ENCODE results near the gene TNNT1.
"Not testable (repeated sequence)": the region's sequence is repeated elsewhere in the genome, so short reads cannot be mapped to it uniquely, and the experiment has no call there.

TNNT1 gene

GRCh38 chr19:55166530-55167268, 17.7 kb upstream of the TNNT1 start, which contains the start of gene DNAAF3:
TSS of gene DNAAF3 (minus strand) at chr19:55166613. CDS start at chr19:55166413, 200 bp downstream.
- peak; percentile 95 for DNase-seq

DNA sequence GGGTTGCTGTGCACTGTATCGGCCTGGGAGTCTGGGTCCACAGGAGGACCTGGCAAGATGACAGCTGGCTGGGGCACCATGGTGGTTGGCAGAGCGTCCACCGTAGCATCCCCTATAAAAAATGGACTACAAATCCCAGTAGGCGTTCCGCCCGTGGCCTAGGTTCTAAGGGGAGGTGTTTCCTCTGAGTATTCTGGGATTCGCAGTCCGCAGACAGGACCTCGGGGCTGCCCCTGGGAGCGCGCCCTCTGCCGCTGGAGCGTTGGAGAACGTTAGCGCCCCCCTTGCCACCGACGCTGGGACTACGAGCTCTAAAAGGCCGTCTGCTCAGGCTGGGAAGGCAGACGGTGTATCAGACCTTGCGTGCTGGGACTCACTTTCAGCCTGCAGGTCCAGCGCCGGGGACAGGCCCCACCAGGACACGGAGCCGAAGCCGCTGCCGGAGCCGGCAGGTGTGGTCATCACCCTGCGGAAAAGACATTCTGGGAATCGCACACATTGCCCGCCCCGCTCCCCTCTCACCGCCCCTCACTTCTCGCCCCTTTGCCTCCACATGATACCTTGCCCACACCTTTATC, 17.0 kb upstream of the TNNT1 start:
- no peak for DNase-seq

DNA sequence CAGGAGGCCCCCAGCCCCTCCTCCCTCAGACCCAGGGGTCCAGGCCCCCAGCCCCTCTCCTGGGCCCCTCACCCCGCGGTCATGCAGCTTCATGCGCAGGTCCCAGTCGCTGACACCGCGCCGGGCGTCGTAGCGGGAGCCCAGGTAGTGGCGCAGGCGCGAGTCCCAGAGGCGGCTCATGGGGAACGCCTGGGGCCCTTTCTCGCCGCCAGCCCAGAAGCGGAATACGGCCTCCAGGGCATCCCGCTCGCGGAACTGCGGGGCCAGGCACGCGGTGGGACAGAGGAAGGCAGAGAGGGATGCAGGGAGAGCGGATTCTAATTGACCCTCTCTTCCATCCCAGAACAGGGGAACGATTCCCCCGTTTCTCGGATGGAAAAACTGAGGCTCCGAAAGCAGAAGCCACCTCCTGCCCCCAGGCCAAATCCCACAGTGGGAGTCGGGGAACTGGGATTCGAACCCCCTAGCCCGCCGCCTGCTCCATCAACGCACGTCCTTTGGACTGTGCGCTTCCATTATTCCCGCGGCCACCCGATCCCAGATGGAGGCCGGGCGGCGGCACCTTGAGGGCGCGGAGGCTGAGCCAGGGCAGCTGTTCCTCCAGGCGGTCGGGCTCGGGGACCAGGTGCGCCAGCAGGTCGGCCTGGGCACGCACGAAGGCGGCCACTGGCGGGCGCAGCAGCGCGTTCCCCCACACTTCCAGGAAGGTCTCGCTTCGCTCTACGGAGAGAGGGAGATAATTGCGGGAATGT, 12.7 kb upstream of the TNNT1 start:
- no peak for DNase-seq

DNA sequence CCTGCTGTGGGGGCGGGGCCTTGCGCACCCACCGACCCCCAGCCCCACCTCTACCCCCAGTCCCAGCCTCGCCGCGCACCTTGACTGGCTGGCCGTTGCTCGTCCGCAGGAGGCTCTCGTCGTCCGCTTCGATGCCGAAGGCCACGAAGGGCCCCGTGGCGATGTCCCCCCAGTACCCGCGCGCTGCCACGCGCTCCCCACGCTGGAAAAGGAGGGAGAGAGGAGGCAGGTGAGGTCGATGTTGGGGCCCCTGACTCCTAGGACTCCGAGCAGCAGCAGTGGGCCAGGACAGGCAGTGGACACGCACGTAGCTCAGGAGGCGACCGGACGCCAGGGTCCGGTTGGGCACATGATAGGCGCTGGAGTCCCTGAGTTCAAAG, 12.0 kb upstream of the TNNT1 start:
- DNase-seq, result no peak

DNA sequence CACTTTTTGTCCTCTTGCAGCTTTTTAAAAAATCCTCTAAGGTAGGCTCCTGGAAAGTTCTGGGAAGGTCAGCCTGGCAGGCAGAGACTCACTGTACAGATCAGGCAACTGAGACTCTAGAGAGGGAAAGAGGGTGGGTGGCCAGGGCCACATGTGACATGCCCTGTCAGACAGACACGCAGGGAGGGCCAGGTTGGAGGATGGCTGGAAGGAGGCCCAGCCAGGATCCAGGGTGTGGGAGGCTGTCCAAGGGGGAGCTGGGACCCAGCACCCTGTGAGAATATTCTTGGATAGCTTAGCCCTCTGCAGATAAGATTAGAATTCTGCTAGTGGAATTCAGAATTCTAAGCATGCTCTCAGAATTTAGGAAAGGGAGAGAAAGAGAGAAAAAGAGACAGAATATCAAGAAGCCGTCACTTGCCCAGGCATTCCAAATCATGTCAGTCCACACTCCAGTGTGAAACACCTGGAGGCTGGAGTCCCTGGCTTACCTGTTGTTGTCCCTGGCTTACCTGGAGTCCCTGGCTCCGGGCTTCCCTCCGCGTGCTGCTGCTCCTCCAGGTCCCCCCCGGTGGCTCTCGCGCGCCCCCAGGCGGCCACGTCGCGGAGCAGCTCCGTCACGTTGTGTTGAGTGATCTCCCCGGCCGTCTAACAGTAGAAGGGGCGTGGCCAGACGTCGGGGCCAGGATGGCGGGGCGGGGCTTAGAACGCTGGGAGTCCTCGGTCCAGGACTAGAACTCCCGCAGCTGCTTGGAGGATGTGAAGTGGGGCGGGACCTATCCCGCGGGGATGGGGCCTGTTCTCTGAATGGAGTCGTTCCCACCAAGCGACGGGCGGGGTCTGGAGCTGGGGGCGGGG, 11.4 kb upstream of the TNNT1 start:
- DNase-seq, result peak; percentile 40

DNA sequence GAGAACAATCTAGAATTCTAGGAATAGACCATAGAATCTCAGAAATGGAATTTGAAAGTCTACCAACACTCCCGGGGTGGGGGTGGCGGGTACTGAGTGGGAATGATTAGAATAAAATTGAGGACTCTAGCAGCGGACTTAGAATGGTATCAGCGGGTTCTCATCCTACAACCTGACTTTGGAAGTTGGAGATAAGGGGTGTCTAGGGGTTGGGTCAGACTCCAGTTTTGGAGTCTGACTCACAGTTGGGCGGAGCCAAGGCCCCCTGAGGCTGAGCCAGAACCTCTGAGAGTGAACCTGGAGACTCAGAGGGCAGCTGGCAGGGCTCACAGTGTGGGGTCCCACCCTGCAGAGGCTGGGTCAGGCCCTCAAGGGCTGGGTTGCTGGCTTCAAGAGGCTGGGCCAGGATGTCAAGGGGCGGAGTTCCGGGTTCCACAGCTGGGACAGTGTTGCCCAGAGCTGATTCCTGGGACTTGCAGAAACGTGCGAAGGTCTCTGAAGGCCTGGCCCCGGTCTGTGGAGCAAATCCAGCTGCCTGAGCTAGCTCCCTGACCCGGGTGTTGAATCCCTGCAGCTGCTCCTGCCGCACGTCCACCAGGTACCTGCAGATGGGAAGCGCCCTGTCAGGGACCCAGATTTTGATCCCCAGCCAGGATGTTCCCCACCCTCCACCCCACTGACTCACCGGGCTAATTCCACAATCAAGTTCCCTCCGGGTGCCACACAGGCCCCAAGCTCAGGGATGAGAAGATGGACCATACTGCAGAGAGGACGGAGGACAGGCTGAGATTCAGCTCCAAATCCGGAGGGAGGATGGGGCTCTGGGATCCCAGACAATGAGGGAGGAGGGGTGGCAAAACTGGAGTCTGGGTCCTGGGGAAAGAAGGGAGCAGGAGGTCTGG, 10.1 kb upstream of the TNNT1 start:
- no peak for DNase-seq

DNA sequence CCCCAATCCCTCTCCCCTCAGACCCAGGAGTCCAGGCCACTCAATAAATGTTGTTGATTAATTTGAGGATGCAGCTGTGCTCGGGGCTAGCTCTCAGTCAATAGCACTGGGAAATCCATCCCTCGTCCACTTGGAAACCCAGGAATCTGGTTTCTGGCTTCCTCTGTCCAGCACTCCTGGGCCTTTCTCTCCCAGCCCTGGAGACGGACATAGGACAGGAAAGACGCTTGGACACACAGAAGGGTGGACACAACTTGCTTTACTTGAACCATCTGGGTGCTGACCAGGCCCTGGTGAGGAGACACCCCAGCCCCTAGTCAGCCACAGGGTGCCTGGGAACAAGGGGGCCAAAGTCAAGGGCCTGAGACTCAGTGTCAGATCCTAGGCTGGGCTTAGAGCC, 9.4 kb upstream of the TNNT1 start:
- no peak for DNase-seq

- DNase-seq, result no peak
These were observed 8.3 kb upstream of the TNNT1 start, which contains the start of gene TNNI3 for GRCh38 chr19:55157064-55157908. TSS of gene TNNI3 (minus strand) at chr19:55157732. CDS start at chr19:55157589, 143 bp downstream.

- DNase-seq, result no peak
These were observed 7.4 kb upstream of the TNNT1 start for GRCh38 chr19:55156202-55157063.

- DNase-seq, result not testable (repeated sequence)
These were observed 6.8 kb upstream of the TNNT1 start for GRCh38 chr19:55155784-55156183.

- no peak for DNase-seq
These were observed 4.8 kb upstream of the TNNT1 start for GRCh38 chr19:55153652-55154264.

GRCh38 chr19:55152017-55152416, 3.0 kb upstream of the TNNT1 start:
- DNase-seq, result no peak

GRCh38 chr19:55147545-55148251, 1.3 kb downstream of the TNNT1 start:
- no peak for DNase-seq

DNA sequence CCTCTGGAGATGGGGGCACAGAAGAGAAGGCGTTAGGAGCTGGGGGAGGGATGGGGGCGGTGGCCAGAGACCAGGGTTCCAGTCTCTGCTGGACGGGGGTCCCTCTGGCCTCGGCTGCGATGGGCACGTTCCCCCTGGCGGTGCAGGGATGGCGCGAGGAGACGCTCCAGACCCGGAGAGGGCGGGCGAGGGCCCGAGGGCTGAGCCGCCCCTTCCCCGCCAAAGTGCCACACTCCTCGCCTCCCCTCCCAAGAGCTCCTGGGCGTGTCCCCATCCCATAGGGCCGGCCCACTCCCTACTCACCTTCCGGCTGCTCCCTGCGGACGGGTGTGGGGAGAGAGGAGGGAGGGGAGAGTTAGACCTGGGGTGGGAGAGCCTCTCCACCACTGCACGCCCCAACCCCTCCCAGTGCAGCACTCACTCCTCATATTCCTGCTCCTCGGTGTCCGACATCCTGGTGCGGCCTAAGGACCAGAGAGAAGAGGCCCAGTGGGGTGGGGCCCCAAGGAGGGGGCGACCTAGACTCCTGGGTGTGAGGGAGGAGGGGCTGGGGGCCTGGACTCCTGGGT, 2.2 kb downstream of the TNNT1 start:
- DNase-seq, result no peak

- no peak for DNase-seq
These were observed 2.8 kb downstream of the TNNT1 start for GRCh38 chr19:55146078-55146704.

- DNase-seq, result no peak
These were observed 3.8 kb downstream of the TNNT1 start for GRCh38 chr19:55145232-55145631.

GRCh38 chr19:55141696-55142095, 7.3 kb downstream of the TNNT1 start:
- DNase-seq, result no peak

DNA sequence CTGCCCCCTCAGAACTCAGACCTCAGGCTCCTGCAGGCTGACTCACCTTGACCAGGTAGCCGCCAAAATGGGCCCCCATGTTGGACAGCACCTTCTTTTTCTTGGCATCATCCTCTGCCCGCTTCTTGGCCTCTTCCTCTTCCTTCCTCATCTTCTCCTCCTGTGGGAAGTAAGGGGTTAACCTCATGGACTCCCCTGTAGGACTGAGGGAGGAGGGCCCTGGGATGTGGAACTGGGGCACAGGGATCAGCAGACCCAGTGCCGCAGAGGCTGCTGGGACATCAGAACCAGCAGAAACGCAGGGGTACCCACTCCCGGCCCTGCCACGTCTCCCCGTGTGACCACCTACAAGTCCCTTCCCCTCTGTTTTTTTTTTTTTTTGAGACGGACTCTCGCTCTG, 11.1 kb downstream of the TNNT1 start:
- DNase-seq, result no peak

All from amniotic stem cell (primary cell).